Right atrium auricular region (tissue), 2 donors: ENCODE data around the gene CARD19. TPM values are rescaled to one million over a fixed set of nuclear protein-coding genes. Genes with fewer than 3 reads are reported as not detected.

Experiments
- DNase-seq: peaks from one replicate; pipeline ENCODE4 v3.0.0-alpha.2; 2019; ENCODE audit warnings: low spot score
- H3K27ac ChIP-seq, 2 donors: fragments of 200-600 bp; sonication (generic); 1 replicate in 1 of 2; 2 replicates in 1 of 2; pipeline ENCODE4 v1.5.1; 2016 to 2019
- H3K27me3 ChIP-seq, 2 donors: fragments of 200-600 bp; sonication (generic); one replicate each; pipeline versions ENCODE4 v1.5.1 to v1.6.0; 2017 to 2019
- H3K36me3 ChIP-seq: fragments of 200-600 bp; sonication (generic); one replicate; pipeline ENCODE4 v1.5.1; 2016
- H3K4me1 ChIP-seq, 2 donors: fragments of 200-600 bp; sonication (generic); one replicate each; pipeline versions ENCODE4 v1.5.1 to v1.6.0; 2017 to 2019
- H3K4me3 ChIP-seq, 2 donors: fragments of 200-600 bp; sonication (generic); 1 replicate in 1 of 2; 2 replicates in 1 of 2; pipeline ENCODE4 v1.5.1; 2017 to 2019; ENCODE audit warnings: mild to moderate bottlenecking in 1 of 2, moderate library complexity in 1 of 2
- H3K9me3 ChIP-seq, 2 donors: fragments of 200-600 bp; sonication (generic); one replicate each; pipeline ENCODE4 v1.5.1; 2019
- total RNA-seq, 2 donors: library from RNA; depleted of rRNA; stranded (reverse); fragments of >200 nt; gene quantifications; one replicate each; pipeline ENCODE4 v1.1.0, GENCODE V29; 2016
- TF ChIP-seq, protein P1 (sequence below), 2 donors: fragments of 200-600 bp; sonication (generic); IDR thresholded peaks; one replicate each; pipeline ENCODE4 v1.5.1; 2019; ENCODE audit warnings: antibody characterized with exemption in 2 of 2

Gene CARD19
- total RNA-seq, 2 donors from 2014 or later, result 21.2 to 46.8 TPM

DNA sequence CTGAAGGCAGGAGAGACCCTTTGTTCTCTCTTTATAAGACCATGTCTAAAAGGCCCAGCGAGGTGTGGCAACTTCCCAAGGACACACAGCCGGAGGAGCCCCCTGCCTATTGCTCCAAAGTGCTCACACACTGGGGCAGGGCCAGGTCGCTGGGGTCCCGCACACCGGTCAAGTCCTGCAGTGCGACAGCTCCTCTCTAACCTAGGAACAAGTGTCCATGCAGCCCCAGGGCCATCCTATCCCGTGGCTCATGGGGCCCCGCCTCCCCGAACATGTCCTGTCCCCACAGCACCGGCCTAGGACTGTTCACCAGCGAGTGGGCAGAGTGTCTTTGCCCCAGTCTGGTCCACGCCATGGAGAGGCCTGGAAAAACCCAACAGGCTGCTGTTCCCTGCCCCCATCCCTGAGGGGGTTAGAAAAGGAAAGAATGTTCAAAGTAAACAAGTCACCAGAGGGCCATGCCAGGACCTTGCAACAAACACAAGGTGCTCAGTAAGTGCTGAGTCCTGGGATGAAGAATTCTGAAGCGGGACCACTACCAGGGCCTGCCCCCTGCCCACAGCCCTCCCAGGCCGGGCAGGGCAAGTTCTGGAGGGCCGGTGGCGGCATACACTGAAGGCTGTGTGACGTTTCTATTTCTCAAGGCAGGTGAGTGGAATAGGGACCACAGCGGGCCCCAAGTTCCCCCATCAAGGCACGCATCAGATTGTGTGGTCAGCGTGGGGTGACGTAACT is 37.1 kb downstream of the CARD19 start:
- Histone ChIP-seq H3K4me1 (peaks cover 0 to 69% of the 10 kb centered on the region in 2 donors), H3K36me3 (no peaks in the 10 kb centered on the region), H3K27me3 (no peaks in the 10 kb centered on the region), H3K4me3 (peak overlapping the region; percentile 82 to 91), H3K27ac (peak overlapping the region; percentile 97 to 99), H3K9me3 (no peaks in the 10 kb centered on the region)
- peak; percentile 90 for DNase-seq
- TF ChIP-seq, protein P1, sequence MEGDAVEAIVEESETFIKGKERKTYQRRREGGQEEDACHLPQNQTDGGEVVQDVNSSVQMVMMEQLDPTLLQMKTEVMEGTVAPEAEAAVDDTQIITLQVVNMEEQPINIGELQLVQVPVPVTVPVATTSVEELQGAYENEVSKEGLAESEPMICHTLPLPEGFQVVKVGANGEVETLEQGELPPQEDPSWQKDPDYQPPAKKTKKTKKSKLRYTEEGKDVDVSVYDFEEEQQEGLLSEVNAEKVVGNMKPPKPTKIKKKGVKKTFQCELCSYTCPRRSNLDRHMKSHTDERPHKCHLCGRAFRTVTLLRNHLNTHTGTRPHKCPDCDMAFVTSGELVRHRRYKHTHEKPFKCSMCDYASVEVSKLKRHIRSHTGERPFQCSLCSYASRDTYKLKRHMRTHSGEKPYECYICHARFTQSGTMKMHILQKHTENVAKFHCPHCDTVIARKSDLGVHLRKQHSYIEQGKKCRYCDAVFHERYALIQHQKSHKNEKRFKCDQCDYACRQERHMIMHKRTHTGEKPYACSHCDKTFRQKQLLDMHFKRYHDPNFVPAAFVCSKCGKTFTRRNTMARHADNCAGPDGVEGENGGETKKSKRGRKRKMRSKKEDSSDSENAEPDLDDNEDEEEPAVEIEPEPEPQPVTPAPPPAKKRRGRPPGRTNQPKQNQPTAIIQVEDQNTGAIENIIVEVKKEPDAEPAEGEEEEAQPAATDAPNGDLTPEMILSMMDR (IDR thresholded peaks at IDR 0.05), result no peak

DNA sequence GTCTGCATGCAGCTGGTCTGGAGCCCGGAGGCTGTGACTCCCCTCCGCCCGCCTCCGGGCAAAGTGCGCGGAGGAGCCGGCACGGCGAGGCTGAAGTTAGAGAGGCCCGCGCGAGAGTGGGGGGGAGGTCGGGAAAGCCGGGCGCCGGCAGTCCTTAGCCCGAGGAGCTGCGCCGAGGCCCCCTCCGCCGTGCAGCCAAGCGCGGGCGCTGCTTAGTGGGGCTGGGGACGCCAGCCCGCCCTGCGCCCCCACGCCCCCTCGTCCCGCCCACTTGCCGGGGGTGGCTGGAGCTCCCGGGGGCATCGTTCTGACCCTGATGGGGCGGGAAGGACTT is 37.6 kb downstream of the CARD19 start:
- peak overlapping the region; percentile 97 to 99 for H3K27ac ChIP-seq

DNA sequence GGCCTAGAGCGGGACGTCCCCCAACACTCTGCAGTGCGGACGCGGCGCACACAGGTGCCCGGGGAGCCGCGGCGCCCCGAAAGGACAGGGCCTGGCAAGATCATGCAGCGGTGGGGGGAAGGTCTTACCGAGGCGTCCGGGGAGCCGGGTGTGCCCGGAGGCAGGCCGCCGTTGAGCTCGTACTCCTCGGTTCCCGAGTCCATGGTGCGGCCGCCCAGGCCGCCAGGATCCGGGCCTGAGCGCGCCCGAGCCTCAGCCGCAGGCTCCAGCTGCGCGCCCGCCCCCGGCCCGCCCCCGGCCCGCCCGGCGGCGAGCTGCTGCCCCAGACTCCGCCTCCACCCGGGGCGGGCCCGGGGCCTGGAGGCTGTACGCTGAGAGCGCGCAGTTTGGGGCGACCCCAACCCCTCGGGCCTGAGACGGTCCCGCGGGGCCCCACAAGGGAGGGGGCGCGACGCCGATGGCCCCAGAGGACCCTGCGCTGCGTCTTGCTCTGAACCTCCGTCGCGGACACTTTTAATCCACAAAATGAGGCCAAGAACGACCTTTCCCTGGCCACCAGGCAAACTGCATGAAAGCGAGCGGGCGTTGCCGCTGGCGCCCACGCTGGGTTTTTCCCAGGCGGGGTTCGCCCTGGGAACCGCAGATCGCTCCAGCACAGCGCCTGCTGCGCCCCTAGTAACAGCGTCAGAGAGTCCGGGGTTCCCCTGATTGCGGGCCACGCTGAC is 38.2 kb downstream of the CARD19 start, which contains the start of gene NINJ1:
TSS of gene NINJ1 (minus strand) at position 237 of the 725 bp plus-strand sequence. CDS start at position 203, 34 bp downstream.
- peak; percentile 80 for DNase-seq
- H3K4me1 ChIP-seq, result peaks cover 0 to 59% of the 10 kb centered on the region in 2 donors
- peak within 1 kb of the TSS; percentile 97 to 99 for H3K27ac ChIP-seq
- H3K27me3 ChIP-seq, result no peaks in the 10 kb centered on the region
- H3K36me3 ChIP-seq, result no peaks in the 10 kb centered on the region
- TF ChIP-seq, protein P1 (IDR thresholded peaks at IDR 0.05), result peak in 1 of 2 donors; percentile 22
- H3K4me3 ChIP-seq, result peak within 1 kb of the TSS; percentile 82 to 91
- H3K9me3 ChIP-seq, result no peaks in the 10 kb centered on the region

More for the DNA sequence above, 37.6 kb downstream of the CARD19 start:
- H3K9me3 ChIP-seq, result no peaks in the 10 kb centered on the region
- no peaks in the 10 kb centered on the region for H3K36me3 ChIP-seq
- TF ChIP-seq, protein P1 (IDR thresholded peaks at IDR 0.05), result no peak
- H3K27me3 ChIP-seq, result no peaks in the 10 kb centered on the region
- H3K4me1 ChIP-seq, result peaks cover 0 to 64% of the 10 kb centered on the region in 2 donors
- DNase-seq, result no peak
- H3K4me3 ChIP-seq, result peak overlapping the region; percentile 82 to 91

DNA sequence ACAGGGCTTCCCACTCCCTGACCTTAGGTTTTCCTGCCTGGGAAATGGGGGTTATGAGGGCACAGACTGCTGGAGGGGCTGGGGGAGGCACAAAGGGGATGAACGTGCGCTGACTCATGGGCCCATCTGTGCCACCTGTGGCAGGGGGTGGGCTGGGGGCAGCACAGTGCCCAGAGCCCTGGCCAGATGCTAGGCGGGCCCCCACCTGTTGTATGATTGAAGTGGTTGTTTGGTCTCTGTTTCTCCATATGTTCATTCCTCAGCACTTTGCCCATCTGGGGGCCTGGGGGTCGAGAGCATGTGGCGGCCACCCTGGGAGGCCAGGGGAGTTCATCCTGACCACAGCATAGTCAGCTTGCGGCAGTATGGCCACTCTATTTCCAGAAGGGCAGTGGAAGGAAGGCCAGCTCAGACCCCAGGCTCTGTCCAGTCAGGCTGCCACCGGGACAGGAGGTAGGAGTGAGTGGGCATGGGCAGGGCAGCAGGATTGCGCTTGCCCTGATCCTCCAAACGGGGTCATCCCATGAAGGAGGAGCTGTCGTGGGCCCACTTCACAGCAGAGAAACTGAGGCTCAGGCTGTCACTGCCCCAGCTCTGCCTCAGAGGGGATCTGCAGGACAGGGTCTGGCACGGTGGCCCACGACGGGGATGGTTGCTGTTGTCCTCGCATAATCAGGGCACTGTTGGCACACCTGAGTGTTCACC is 38.9 kb downstream of the CARD19 start:
- H3K4me1 ChIP-seq, result peaks cover 0 to 51% of the 10 kb centered on the region in 2 donors
- no peaks in the 10 kb centered on the region for H3K27me3 ChIP-seq
- TF ChIP-seq, protein P1 (IDR thresholded peaks at IDR 0.05), result no peak
- H3K27ac ChIP-seq, result peak overlapping the region; percentile 97 to 99
- no peak for DNase-seq
- peak overlapping the region; percentile 82 to 91 for H3K4me3 ChIP-seq
- H3K36me3 ChIP-seq, result no peaks in the 10 kb centered on the region
- no peaks in the 10 kb centered on the region for H3K9me3 ChIP-seq

DNA sequence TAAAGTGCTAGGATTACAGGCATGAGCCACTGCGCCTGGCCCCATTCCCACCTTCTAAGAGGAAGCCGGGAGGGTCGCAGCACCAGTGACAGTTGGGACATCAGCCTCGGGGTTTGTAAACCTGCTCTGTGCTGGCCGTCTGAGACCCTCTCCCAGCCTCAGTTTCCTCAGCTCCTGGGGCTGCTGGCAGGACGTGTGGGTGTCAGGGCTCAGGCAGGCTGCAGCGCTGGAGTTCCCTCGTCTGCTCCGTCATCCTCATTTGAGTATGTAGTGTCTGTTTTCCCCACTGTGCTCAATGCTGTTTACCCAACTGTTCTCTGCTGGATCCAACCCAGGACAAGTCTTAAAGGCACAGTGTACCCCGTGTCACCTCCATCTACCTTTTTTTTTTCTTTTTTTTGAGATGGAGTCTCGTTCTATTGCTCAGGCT is 40.0 kb downstream of the CARD19 start:
- no peak overlapping the region for H3K27ac ChIP-seq
- no peak for DNase-seq

More for the DNA sequence above, 40.0 kb downstream of the CARD19 start:
- TF ChIP-seq, protein P1 (IDR thresholded peaks at IDR 0.05), result no peak
- no peaks in the 10 kb centered on the region for H3K36me3 ChIP-seq
- no peaks in the 10 kb centered on the region for H3K27me3 ChIP-seq
- H3K4me1 ChIP-seq, result peaks cover 0 to 40% of the 10 kb centered on the region in 2 donors
- no peak overlapping the region for H3K4me3 ChIP-seq
- no peaks in the 10 kb centered on the region for H3K9me3 ChIP-seq
